Anterior cingulate cortex (tissue), 58 donors: ENCODE data around the gene PAN3.

Experiments used
- DNase-seq, 58 donors: peaks; one replicate each; lab custom pipeline; 2025; lab: John Stamatoyannopoulos, UW

PAN3 gene

DNA sequence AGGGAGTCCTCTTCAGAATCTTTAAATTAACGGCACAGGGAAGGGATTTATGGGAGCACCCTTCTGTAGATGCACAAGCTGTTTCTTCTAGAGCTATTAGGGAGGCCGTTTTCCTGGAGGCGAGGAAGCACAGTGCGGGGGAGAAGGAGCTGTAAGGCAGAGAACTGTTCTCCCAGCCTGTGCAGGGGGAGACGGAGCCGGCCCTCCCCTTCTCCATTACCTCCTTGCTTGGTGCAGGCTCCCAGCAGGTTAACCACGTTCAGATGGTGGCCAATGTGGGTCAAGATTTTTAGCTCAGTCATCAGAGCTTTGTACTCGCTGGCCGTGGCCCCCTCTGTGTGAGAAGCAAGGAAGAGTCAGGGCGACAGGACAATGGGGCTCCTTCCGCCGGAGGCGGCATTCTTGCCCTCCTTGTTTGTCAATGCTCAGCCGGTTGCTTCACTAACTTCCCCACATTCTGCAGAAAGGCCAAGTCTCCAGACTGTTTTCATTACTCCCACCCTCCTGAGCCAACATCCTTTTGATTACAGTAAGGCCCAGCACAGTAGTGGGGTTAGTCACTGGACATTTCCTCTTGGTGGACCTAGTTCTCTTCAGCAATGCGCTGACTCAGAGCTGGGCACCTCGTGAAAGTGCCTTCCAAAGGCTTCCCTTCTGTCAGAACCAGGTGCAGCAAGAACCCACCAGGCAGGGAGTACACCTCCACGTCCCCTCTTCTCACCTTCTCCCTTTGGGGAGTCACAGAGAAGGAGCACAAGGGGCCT lies 191.2 kb downstream of the PAN3 start:
- DNase-seq, result peak in 4 of 58 donors; percentile 1 to 35 (median 4)

DNA sequence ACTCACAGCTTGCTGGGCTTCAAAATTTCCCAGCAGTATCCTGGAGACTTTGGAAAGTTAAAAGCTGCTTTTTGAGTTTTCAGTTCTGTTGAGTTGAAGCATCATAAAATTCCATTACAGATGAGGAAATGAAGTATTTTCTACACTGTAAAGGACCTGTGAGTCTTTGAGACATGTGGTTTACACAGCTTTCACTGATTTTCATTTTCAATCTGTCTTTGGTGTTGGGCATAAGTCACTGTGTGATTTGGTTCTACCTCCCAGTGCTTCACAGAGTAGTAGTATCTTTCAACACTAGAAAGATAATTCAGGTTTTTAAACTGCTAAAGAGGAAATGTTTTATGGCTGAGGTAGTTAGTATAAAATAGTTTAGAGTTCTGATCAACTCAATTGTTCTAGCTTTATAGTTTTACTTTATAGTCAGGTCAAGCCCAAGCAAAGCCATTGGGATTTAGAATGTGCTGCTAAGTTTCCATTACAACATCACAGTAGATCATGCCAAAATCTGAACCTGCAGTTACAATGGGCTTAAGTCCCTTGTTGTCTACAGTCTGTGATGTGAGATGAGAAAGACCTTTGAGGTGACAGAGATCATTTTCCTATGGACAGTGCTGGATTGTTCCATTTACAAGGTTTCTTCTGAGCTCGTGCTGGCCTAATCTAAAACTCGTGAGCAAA lies 195.0 kb downstream of the PAN3 start:
- DNase-seq, result no peak

DNA sequence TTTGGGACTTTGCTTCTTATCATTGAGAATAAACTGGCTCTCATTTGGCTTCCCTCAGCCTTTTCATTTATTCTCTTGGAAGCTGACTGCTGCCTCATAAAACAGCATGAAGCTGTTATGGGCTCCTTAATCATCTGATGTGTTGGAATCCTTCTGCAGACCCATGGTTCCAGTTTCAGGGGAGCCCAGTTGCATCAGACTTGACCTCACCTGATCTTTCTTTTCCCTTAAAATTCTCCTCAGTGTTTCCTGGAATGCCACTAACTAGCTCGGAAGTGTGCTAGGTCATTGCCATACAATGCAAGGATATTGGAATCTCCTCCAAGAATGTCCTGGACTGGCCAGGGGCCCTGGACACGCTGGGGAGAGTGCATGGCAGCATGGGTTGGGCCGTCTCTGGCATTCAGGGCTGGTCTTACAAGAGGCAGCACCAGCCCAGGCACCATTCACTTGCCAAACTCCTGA lies 197.9 kb downstream of the PAN3 start:
- no peak for DNase-seq

DNA sequence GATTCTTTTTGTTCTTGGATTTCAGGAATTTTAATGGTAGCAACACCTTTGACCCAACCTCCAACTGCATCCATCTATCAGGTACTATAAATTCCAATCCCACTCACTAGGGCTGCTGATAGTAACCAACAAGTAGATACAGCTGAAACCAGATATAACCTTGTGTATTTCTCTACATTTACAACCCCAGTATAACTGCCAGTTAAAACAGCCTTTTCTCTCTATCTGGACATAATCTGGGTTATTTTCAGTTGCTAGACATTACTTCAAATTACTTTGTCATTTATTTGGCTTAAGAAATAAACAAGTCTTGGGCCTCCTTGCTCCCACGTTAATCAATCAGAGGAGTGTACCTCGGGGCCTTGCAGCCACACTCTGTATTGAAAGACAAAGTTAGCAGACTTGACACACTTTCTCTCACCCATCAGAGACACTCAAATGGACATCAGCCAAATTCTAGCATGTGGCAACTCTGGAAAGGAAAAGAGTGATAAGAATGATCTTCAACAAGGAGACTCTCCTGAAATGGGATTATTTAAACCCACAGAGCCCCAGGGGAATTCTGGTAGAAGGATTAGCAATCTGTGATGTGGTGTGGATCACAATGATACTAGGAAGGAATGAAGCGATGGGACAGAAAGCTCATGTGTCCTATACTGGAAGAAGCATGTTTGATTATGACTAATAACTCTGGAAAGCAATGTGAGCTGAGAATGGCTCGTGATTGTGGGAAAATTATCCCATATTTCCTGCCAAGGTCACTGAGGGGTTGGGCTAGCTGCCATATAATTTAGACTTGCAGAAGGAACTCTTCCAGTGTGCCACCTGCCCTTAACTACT lies 199.0 kb downstream of the PAN3 start:
- no peak for DNase-seq

DNA sequence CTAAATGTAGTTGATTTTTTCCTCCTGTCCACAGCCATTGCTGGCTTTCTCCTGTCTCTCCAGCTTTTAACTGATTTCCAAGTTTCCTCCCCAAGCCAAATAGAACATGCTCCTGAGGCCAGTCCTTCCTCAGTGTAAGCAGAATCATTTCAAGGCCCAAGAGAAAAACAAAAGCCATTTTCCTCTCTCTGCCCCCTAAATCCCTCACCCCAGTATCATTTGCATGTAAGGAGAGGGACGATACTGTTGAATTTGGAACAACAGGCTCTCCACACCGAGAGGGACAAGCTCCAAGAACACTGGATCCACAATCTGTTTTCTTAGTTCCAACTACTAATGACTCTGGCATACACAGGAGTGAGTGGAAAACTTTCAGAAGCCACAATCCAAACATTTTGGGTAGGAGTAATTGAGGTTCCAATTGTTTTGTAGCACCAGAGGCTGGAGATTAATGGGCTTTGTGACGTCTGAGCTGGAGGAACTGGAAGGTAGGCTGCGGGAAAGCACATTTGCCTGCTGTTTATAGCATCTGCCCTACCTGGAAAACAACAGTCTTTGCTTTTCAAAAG lies 199.7 kb downstream of the PAN3 start:
- no peak for DNase-seq

DNA sequence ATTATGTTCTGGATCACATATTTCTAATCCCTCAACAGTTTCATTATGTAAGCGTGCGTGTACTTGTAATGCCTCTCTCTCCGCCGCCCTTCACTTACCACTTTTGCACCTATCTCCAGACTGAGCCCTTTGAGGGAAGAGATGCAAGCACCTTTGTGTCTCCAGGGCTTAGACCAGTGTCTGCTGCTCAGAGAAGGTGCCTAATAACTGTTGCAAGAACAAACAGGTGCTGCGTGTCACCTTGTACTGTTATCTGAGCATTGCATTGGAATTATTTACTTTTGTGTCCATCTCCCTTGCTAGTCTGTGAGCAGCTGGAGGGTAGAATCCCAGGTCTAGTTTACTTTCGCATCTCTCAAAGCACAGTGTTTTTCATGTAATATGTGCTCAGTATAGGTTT lies 200.4 kb downstream of the PAN3 start:
- no peak for DNase-seq

DNA sequence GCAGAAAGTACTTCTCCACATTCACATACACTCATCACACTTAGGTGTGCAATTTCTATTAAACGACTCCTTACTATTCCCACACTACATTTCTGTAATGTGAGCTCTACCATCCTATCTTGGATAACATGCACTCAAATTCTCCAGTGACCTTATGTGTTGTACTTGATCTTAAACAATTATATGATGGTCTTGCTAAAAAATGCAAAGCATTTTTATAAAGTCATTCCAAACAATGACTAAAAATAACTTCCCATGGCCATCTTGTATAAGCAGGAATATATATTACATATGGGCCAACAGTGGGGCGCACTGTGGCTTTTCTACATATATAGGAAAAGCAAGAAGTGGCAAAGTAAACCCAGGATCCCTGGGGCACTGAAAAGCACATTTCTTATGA lies 201.1 kb downstream of the PAN3 start:
- DNase-seq, result no peak

DNA sequence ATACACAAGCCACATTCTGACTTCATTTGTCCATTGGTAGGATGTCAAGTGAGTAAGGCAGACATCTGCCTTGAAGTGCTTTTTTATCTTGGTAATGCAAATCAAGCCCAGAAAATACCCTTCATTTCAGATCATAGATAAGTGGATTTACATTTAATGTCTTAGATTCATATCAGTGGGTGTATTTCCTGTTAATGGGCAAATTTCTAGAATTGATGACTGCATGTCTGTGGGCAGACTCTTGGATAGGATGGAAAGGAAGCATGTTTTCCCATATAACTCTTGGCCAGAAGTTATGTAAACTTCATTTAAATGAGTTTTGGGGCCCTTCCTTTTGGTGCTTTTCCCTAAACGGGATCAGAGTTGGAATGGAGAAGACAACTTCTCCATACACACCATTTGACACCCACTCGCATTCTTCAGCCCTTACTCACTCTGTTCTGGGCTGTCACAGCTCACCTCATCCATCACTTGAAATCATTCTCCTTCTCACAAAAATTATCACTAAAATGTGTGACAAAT lies 202.0 kb downstream of the PAN3 start:
- DNase-seq, result no peak

DNA sequence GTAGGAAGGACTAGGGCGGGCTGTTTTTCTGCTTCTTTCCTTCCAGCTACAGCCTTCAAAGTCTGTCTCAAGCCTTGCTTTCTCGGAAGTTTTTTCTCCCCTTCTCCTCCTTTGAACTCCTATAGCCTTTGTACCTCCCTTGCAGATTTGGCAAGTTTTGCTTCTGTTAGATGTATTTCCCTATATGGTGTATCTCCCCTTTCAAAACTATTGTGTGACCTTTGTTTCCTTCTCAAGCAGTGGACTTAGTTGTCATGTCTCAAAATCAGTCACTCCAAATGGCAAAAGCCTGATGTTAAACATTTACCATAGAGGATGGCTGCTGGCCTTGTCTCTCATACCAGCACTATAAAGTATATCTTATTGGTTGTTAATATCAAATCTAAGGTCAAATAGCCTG lies 203.9 kb downstream of the PAN3 start:
- DNase-seq, result no peak

DNA sequence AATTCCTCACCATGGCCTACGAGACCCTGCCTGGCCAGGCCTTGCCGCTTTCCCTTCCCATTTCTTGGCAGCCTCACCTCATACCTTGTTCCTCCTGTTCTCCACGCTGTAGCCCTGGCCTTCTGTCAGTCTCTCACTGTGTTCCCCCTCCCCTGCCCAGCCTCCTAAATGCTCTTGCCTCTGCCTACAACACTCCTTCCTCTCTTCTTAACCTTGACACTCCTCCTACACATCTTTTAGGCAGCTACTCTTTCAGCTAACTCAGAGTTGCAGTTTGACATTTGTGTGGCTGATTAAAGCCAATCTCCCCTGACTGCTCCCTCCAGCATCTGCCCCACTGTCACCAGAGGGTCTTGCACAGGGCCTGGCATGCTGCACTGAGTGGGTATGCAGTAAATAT lies 205.8 kb downstream of the PAN3 start:
- DNase-seq, result no peak
